SK-N-SH treated with all-trans-retinoic acid at 6 μM for 48 hours (cell line): ENCODE data around the gene NEURL1.

Experiments used
- ATAC-seq: fragments of 200-7000 bp; cut with Tn5 transposase; 3 replicates; pipeline ENCODE4 v1.9.1; 2020; ENCODE audit warnings: mild to moderate bottlenecking, moderate library complexity
- ARNTL ChIP-seq: fragments of 450-650 bp; formaldehyde crosslinking; IDR thresholded peaks from 2 replicates; pipeline ENCODE4 v1.5.0; 2020; ENCODE audit warnings: low read depth, mild to moderate bottlenecking, moderate library complexity, borderline replicate concordance
- BACH2 ChIP-seq: fragments of 250-450 bp; sonication (Bioruptor Pico); IDR thresholded peaks from 2 replicates; pipeline ENCODE4 v1.9.0; 2021; ENCODE audit warnings: mild to moderate bottlenecking, borderline replicate concordance
- CSDC2 ChIP-seq: fragments of 250-450 bp; sonication (Bioruptor Pico); IDR thresholded peaks from 2 replicates; pipeline ENCODE4 v1.5.0; 2020; ENCODE audit warnings: mild to moderate bottlenecking, moderate library complexity
- ESRRG ChIP-seq: fragments of 250-450 bp; sonication (Bioruptor Pico); IDR thresholded peaks from 2 replicates; pipeline ENCODE4 v1.6.1; 2021; ENCODE audit warnings: mild to moderate bottlenecking
- GLIS3 ChIP-seq: fragments of 250-450 bp; sonication (Bioruptor Pico); IDR thresholded peaks from 2 replicates; pipeline ENCODE4 v1.5.0; 2020; ENCODE audit warnings: mild to moderate bottlenecking, moderate library complexity
- ISL1 ChIP-seq: fragments of 250-450 bp; sonication (Bioruptor Pico); IDR thresholded peaks from 2 replicates; pipeline ENCODE4 v2.1.2; 2022; ENCODE audit warnings: mild to moderate bottlenecking, moderate library complexity
- OSR1 ChIP-seq: fragments of 250-450 bp; sonication (Bioruptor Pico); IDR thresholded peaks from 2 replicates; pipeline ENCODE4 v1.8.0; 2022; ENCODE audit warnings: moderate library complexity, mild to moderate bottlenecking, inconsistent platforms
- PPARA ChIP-seq: fragments of 250-450 bp; sonication (Bioruptor Pico); IDR thresholded peaks from 2 replicates; pipeline ENCODE4 v1.5.0; 2020; ENCODE audit warnings: mild to moderate bottlenecking, borderline replicate concordance
- RARB ChIP-seq: fragments of 250-450 bp; sonication (Bioruptor Pico); IDR thresholded peaks from 2 replicates; pipeline ENCODE4 v1.8.0; 2021; ENCODE audit warnings: mild to moderate bottlenecking, moderate library complexity
- SNAI2 ChIP-seq: fragments of 250-450 bp; sonication (Bioruptor Pico); IDR thresholded peaks from 2 replicates; pipeline ENCODE4 v1.5.0; 2020; ENCODE audit warnings: mild to moderate bottlenecking, moderate library complexity
- TCF4 ChIP-seq: fragments of 250-450 bp; sonication (Bioruptor Pico); IDR thresholded peaks from 2 replicates; pipeline ENCODE4 v1.8.0; 2021; ENCODE audit warnings: mild to moderate bottlenecking, moderate library complexity, borderline replicate concordance
- TOX ChIP-seq: fragments of 250-450 bp; sonication (Bioruptor Pico); IDR thresholded peaks from 2 replicates; pipeline ENCODE4 v1.8.0; 2021; ENCODE audit warnings: mild to moderate bottlenecking, moderate library complexity, borderline replicate concordance
- ZC3H10 ChIP-seq: fragments of 250-450 bp; sonication (Bioruptor Pico); IDR thresholded peaks from 2 replicates; pipeline ENCODE4 v1.5.1; 2021; ENCODE audit warnings: mild to moderate bottlenecking, moderate library complexity
- ZFP3 ChIP-seq: fragments of 250-450 bp; sonication (Bioruptor Pico); IDR thresholded peaks from 2 replicates; pipeline ENCODE4 v1.5.0; 2020; ENCODE audit warnings: mild to moderate bottlenecking, moderate library complexity
- ZFP30 ChIP-seq: fragments of 450-650 bp; formaldehyde crosslinking; IDR thresholded peaks from 2 replicates; pipeline ENCODE4 v1.5.0; 2022; ENCODE audit warnings: mild to moderate bottlenecking, moderate library complexity
- ZNF565 ChIP-seq: fragments of 450-650 bp; formaldehyde crosslinking; conservative IDR thresholded peaks from 2 replicates; pipeline ENCODE4 v1.5.0; 2020; ENCODE audit warnings: low read depth, mild to moderate bottlenecking, moderate library complexity
- TF ChIP-seq, protein P1 (sequence below): fragments of 250-450 bp; sonication (Bioruptor Pico); IDR thresholded peaks from 2 replicates; pipeline ENCODE4 v1.5.1; 2021; ENCODE audit warnings: mild to moderate bottlenecking, moderate library complexity
- TF ChIP-seq, protein P2 (sequence below): fragments of 250-450 bp; sonication (Bioruptor Pico); IDR thresholded peaks from 2 replicates; pipeline ENCODE4 v1.8.0; 2020; ENCODE audit warnings: mild to moderate bottlenecking, moderate library complexity, borderline replicate concordance
- TF ChIP-seq, protein P3 (sequence below): fragments of 250-450 bp; sonication (Bioruptor Pico); IDR thresholded peaks from 2 replicates; pipeline ENCODE4 v1.5.1; 2020; ENCODE audit warnings: low read depth, mild to moderate bottlenecking, moderate library complexity
- TF ChIP-seq, protein P4 (sequence below): fragments of 250-450 bp; sonication (Bioruptor Pico); IDR thresholded peaks from 2 replicates; pipeline ENCODE4 v1.5.0; 2020; ENCODE audit warnings: mild to moderate bottlenecking, moderate library complexity

NEURL1 gene

DNA sequence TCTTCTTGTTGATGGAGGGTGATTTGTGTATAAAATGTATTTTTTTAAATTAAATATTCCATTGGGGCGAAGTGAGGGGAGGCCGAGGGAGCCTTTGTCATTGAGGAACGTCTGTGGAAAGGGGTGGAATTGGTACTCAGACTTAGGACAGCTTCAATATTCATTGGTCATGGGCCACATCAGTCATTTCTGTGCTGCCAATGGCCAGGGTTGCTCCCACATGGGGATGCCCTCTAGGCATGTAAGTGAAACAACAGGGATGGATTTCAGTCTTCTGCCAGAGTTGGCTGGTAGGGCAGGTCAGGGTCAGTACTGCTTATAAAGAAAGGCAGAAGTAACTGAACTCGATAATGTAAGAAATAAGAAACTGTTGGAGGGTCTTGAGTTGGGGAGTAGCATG, 47.2 kb downstream of the NEURL1 start:
- ATAC-seq = no peak
- TF ChIP-seq PPARA (CRISPR knock-in tag) (no peak), CSDC2 (no peak), ISL1 (no peak), ZFP30 (CRISPR knock-in tag) (no peak), OSR1 (CRISPR knock-in tag) (no peak), BACH2 (no peak), ZFP3 (CRISPR knock-in tag) (no peak), TOX (CRISPR knock-in tag) (no peak), ESRRG (CRISPR knock-in tag) (no peak), SNAI2 (no peak), ZC3H10 (CRISPR knock-in tag) (no peak), ARNTL (CRISPR knock-in tag) (no peak), RARB (CRISPR knock-in tag) (no peak), TCF4 (CRISPR knock-in tag) (no peak)
- TF ChIP-seq, protein P1, sequence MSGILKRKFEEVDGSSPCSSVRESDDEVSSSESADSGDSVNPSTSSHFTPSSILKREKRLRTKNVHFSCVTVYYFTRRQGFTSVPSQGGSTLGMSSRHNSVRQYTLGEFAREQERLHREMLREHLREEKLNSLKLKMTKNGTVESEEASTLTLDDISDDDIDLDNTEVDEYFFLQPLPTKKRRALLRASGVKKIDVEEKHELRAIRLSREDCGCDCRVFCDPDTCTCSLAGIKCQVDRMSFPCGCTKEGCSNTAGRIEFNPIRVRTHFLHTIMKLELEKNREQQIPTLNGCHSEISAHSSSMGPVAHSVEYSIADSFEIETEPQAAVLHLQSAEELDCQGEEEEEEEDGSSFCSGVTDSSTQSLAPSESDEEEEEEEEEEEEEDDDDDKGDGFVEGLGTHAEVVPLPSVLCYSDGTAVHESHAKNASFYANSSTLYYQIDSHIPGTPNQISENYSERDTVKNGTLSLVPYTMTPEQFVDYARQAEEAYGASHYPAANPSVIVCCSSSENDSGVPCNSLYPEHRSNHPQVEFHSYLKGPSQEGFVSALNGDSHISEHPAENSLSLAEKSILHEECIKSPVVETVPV (CRISPR knock-in tag) = no peak
- TF ChIP-seq, protein P2, sequence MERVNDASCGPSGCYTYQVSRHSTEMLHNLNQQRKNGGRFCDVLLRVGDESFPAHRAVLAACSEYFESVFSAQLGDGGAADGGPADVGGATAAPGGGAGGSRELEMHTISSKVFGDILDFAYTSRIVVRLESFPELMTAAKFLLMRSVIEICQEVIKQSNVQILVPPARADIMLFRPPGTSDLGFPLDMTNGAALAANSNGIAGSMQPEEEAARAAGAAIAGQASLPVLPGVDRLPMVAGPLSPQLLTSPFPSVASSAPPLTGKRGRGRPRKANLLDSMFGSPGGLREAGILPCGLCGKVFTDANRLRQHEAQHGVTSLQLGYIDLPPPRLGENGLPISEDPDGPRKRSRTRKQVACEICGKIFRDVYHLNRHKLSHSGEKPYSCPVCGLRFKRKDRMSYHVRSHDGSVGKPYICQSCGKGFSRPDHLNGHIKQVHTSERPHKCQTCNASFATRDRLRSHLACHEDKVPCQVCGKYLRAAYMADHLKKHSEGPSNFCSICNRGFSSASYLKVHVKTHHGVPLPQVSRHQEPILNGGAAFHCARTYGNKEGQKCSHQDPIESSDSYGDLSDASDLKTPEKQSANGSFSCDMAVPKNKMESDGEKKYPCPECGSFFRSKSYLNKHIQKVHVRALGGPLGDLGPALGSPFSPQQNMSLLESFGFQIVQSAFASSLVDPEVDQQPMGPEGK (CRISPR knock-in tag) = no peak
- TF ChIP-seq, protein P3, sequence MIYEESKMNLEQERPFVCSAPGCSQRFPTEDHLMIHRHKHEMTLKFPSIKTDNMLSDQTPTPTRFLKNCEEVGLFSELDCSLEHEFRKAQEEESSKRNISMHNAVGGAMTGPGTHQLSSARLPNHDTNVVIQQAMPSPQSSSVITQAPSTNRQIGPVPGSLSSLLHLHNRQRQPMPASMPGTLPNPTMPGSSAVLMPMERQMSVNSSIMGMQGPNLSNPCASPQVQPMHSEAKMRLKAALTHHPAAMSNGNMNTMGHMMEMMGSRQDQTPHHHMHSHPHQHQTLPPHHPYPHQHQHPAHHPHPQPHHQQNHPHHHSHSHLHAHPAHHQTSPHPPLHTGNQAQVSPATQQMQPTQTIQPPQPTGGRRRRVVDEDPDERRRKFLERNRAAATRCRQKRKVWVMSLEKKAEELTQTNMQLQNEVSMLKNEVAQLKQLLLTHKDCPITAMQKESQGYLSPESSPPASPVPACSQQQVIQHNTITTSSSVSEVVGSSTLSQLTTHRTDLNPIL (CRISPR knock-in tag) = no peak

DNA sequence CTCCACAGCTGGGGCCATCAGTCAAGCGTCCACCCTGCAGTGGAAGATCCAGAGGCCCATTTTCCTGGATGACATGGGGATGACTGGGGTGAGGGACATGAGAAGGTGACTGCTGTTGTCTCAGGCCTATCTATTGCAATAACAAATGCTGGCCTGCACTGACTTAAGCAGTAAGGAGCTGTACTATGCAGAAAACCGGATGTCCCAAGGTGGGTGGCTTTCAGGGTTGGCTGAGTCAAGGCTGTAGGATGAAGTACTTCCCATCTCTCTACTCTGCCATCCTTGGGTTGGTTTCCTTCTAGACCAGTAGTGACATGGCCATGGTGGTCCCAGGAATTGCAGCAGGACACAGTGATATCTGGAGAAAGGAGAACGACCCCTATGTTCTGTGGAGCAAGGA, 48.1 kb downstream of the NEURL1 start:
- no peak for ATAC-seq
- TF ChIP-seq ZNF565 = no peak
- TF ChIP-seq, protein P2 (CRISPR knock-in tag) = no peak
- no peak for TF ChIP-seq TCF4 (CRISPR knock-in tag)
- TF ChIP-seq ZC3H10 (CRISPR knock-in tag) = no peak

DNA sequence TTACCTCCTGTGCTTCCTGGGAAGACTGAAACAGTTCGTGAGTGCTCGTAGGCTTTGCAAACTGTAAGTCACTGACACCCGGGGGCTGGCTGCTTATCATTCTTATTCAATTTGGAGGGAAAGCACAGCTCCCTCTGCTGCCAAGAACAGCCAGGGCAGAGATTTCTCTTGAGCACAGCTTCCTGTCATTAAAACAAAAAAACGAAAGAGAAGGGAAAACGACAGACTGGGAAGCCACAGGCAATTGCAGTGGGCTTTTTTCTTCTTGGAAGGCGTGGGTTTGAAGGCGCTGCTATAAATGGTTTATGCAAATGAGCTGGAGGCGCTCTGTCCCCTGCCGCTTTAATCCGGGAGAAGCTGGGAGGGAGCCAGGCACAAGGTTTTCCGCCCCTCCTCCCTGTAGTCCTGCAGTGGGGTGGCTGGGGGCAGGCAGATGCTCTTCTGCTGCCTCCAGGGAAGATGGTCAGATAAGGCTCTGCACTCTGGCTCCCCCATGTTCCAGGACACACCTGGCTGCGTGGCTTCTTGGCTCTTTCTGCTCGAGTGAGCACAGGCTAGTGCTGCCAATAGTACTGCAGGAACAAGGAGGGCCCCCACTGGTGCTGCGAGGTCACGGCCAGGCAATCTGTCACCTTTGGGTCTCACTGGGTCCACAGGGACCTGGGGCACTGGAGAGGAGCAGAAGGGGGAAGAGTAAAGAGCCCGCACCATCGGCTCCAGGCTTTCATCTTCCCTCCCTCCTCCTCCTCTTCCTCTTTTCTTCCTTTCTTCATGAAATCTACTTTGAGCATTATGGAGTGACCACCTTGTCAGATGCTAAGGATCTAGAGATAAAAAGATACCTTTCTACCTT, 49.5 kb downstream of the NEURL1 start:
- TF ChIP-seq TCF4 (CRISPR knock-in tag) (no peak; the same call in 1 of the 2 replicates), BACH2 (no peak), PPARA (CRISPR knock-in tag) (no peak), GLIS3 (CRISPR knock-in tag) (no peak)
- TF ChIP-seq, protein P4, sequence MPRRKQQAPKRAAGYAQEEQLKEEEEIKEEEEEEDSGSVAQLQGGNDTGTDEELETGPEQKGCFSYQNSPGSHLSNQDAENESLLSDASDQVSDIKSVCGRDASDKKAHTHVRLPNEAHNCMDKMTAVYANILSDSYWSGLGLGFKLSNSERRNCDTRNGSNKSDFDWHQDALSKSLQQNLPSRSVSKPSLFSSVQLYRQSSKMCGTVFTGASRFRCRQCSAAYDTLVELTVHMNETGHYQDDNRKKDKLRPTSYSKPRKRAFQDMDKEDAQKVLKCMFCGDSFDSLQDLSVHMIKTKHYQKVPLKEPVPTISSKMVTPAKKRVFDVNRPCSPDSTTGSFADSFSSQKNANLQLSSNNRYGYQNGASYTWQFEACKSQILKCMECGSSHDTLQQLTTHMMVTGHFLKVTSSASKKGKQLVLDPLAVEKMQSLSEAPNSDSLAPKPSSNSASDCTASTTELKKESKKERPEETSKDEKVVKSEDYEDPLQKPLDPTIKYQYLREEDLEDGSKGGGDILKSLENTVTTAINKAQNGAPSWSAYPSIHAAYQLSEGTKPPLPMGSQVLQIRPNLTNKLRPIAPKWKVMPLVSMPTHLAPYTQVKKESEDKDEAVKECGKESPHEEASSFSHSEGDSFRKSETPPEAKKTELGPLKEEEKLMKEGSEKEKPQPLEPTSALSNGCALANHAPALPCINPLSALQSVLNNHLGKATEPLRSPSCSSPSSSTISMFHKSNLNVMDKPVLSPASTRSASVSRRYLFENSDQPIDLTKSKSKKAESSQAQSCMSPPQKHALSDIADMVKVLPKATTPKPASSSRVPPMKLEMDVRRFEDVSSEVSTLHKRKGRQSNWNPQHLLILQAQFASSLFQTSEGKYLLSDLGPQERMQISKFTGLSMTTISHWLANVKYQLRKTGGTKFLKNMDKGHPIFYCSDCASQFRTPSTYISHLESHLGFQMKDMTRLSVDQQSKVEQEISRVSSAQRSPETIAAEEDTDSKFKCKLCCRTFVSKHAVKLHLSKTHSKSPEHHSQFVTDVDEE (CRISPR knock-in tag) = 0 out of 2 replicates have a peak, but pooled peaks have one; percentile 41
- TF ChIP-seq, protein P3 (CRISPR knock-in tag) = no peak
- peak; percentile 81 for ATAC-seq
